Measurements from ENCODE around the gene NACC2. TPM values are rescaled to one million over a fixed set of nuclear protein-coding genes. Genes with fewer than 3 reads are reported as not detected.
"Not testable (repeated sequence)": the region's sequence is repeated elsewhere in the genome, so short reads cannot be mapped to it uniquely, and the experiment has no call there.

Gene NACC2
- total and polyA plus RNA-seq, 2 experiments from 2014 or later: 4.4 to 12.0 TPM

DNA sequence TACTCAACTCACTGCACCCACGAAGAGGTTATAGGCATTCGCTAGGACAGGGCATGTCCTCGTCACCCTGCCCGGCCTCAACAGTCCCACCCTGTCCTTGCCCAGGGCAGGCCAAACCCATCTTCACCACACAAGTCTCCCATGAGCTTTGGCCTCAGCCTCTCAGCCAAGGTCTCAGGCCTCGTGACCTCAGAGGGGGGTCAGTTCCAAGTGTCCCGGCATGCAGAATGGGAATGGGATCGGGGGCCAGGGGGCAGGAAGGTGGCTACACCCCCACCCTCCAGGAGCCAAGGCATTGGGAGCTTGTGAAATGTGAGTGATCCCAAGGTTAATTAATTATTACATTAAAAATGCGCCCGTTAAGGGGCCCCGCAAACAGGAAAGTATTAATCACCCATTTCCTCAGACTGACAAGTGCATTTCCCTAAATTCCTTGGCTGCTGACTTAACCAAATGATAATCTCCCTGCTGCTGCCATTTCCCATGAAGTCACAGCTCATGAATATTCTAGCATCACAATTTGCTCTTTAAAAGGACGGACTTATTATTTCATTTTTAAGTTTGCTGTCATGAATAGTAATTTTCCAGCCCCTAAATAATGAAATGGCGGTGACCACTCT, 125.9 kb downstream of the NACC2 start:
- Histone ChIP-seq H3K4me1 (ENCODE audit: low read depth) (no peaks in the 10 kb centered on the region), H3K36me3 (no peaks in the 10 kb centered on the region), H3K9me3 (ENCODE audit: low read depth) (no peaks in the 10 kb centered on the region), H3K27ac (no peak overlapping the region), H3K27me3 (peaks cover 19% of the 10 kb centered on the region), H3K4me3 (no peak overlapping the region)
- TF ChIP-seq, protein P1, sequence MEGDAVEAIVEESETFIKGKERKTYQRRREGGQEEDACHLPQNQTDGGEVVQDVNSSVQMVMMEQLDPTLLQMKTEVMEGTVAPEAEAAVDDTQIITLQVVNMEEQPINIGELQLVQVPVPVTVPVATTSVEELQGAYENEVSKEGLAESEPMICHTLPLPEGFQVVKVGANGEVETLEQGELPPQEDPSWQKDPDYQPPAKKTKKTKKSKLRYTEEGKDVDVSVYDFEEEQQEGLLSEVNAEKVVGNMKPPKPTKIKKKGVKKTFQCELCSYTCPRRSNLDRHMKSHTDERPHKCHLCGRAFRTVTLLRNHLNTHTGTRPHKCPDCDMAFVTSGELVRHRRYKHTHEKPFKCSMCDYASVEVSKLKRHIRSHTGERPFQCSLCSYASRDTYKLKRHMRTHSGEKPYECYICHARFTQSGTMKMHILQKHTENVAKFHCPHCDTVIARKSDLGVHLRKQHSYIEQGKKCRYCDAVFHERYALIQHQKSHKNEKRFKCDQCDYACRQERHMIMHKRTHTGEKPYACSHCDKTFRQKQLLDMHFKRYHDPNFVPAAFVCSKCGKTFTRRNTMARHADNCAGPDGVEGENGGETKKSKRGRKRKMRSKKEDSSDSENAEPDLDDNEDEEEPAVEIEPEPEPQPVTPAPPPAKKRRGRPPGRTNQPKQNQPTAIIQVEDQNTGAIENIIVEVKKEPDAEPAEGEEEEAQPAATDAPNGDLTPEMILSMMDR (IDR thresholded peaks at IDR 0.05; ENCODE audit: low read depth, low read length): no peak
- peak in 1 of 2 donors; percentile 64 for DNase-seq (ENCODE audit: low read depth in 1 of 2, low spot score in 1 of 2)

DNA sequence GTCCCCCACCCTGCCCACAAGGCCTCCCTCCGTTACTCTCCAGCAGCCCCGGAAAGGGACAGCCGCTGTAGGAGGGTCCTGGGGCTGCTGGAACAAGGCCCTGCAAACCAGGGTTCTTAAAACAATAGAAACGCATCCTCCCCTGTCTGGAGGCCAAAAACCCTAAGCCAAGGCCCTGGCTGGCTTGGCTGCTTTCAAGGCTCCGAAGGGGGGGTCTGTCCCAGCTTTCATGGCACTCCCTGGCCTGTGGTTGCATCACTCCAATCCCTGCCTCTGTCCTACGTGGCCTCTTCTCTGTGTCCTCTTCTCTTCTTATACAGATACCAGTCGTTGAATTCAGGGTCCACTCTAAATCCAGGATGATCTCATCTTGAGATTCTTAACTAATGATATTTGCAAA, 126.5 kb downstream of the NACC2 start:
- TF ChIP-seq, protein P1 (IDR thresholded peaks at IDR 0.05; ENCODE audit: low read depth, low read length): no peak
- no peak overlapping the region for H3K27ac ChIP-seq
- peak in 1 of 2 donors; percentile 47 for DNase-seq (ENCODE audit: low read depth in 1 of 2, low spot score in 1 of 2)
- peaks cover 20% of the 10 kb centered on the region for H3K27me3 ChIP-seq
- H3K4me3 ChIP-seq: no peak overlapping the region
- no peaks in the 10 kb centered on the region for H3K4me1 ChIP-seq (ENCODE audit: low read depth)
- H3K9me3 ChIP-seq (ENCODE audit: low read depth): no peaks in the 10 kb centered on the region
- no peaks in the 10 kb centered on the region for H3K36me3 ChIP-seq

DNA sequence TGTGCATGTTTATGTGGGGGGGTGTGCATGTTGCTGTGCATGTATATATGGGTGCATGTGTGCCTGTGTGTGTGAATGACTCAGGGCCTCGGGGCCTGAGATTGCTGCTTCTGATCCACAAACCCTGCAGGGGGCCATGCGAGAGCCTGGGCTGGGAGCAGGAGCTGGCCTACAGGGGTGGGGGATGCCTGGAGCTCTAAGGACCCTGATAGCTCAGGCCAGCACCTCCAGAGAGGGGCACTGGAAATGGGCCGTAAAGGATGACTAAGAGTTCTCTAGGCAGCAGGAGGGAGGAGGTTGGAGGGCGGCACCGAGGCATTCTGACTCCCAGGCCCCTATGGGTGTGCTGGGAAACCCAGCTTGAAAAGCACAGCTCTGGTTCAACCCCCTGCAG, 127.0 kb downstream of the NACC2 start:
- no peak for DNase-seq (ENCODE audit: low read depth in 1 of 2, low spot score in 1 of 2)
- H3K27me3 ChIP-seq: peaks cover 18% of the 10 kb centered on the region
- no peaks in the 10 kb centered on the region for H3K36me3 ChIP-seq
- H3K4me3 ChIP-seq: no peak overlapping the region
- H3K4me1 ChIP-seq (ENCODE audit: low read depth): no peaks in the 10 kb centered on the region
- TF ChIP-seq, protein P1 (IDR thresholded peaks at IDR 0.05; ENCODE audit: low read depth, low read length): no peak
- H3K9me3 ChIP-seq (ENCODE audit: low read depth): no peaks in the 10 kb centered on the region
- H3K27ac ChIP-seq: no peak overlapping the region

DNA sequence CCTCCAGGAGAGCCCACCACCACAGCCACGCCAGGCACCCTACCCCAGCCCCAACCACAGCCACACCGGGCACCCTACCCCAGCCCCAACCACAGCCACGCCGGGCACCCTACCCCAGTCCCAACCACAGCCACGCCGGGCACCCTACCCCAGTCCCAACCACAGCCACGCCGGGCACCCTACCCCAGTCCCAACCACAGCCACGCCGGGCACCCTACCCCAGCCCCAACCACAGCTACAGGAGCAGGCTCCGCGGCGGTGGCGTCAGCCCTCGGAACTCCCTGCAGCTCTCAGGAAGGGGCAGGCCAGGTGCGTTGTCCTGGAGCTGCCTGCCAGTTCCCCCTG, 128.2 kb downstream of the NACC2 start:
- H3K9me3 ChIP-seq (ENCODE audit: low read depth); H3K36me3 ChIP-seq; DNase-seq (ENCODE audit: low read depth in 1 of 2, low spot score in 1 of 2); H3K4me1 ChIP-seq (ENCODE audit: low read depth); H3K4me3 ChIP-seq; H3K27ac ChIP-seq: not testable (repeated sequence)
- H3K27me3 ChIP-seq: peaks cover 21% of the 10 kb centered on the region

DNA sequence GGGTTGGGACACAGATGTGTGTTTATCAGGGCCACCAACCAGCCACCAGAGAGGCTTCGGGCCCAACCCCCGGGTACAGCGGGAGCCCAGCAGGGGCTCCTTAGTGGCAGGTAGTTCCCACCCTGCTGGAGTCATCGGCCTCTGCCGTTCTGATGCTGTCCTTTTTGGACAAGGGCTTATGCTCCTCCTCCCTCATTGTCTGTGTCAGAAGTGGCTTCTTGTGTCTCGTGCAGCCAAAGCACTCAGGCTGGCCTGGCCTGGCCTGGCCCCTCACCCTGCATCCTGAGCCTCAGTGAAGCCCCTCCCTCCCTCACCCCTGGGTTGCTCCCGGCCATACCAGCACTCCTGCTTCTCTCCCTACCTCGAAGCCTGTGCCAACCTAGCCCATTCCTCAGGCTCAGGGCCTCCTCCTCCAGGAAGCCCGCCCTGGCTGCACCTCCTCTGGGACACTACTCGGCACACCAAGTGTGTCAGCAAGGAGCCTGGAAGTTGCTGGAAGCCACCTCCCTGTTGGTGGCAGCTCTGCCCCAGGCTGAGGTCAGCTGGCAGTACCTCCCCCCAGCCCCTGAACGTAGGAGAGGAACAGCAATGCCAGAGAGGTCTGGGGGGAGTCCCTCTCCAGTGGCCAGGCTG, 129.8 kb downstream of the NACC2 start:
- H3K4me1 ChIP-seq (ENCODE audit: low read depth): peaks cover under 1% of the 10 kb centered on the region
- H3K27me3 ChIP-seq: peaks cover 16% of the 10 kb centered on the region
- no peak overlapping the region for H3K4me3 ChIP-seq
- H3K9me3 ChIP-seq (ENCODE audit: low read depth): no peaks in the 10 kb centered on the region
- no peak overlapping the region for H3K27ac ChIP-seq
- TF ChIP-seq, protein P1 (IDR thresholded peaks at IDR 0.05; ENCODE audit: low read depth, low read length): no peak
- no peaks in the 10 kb centered on the region for H3K36me3 ChIP-seq
- no peak for DNase-seq (ENCODE audit: low read depth in 1 of 2, low spot score in 1 of 2)

DNA sequence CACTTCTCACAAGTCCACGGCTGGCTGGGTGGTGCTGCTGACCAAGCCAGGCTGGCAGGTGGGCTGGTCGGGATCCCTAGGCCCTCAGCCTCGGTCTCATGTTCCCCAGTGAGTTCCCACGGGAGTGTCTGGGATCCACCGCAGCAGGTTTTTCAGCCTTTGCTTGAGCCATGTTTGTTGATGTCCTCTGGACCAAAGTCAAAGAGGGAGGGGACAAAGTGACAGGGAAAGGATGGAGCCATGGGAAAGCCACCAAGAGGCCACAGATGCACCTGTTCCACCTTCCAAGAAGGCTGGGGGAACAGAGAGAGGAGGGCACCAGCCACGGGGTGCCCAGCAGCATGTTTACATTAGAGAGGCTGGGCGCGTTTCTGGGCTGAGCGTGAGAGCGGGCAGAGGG, 131.2 kb downstream of the NACC2 start:
- Histone ChIP-seq H3K9me3 (ENCODE audit: low read depth) (no peaks in the 10 kb centered on the region), H3K27me3 (peaks cover 8% of the 10 kb centered on the region), H3K27ac (no peak overlapping the region), H3K36me3 (no peaks in the 10 kb centered on the region), H3K4me1 (ENCODE audit: low read depth) (peaks cover 9% of the 10 kb centered on the region), H3K4me3 (no peak overlapping the region)
- DNase-seq (ENCODE audit: low read depth in 1 of 2, low spot score in 1 of 2): no peak
- TF ChIP-seq, protein P1 (IDR thresholded peaks at IDR 0.05; ENCODE audit: low read depth, low read length): no peak

Measured in cardiac muscle cell (in vitro differentiated cells and primary cell).